HG03378 (cell line): Measurements from ENCODE around the gene ST6GALNAC4.

ENCODE experiments used
- ATAC-seq: cut with Tn5 transposase; IDR thresholded peaks from one replicate; pipeline ENCODE4 v1.9.1; 2021; ENCODE audit warnings: mild to moderate bottlenecking, moderate library complexity; ENCODE audit not compliant: unreplicated experiment

Gene ST6GALNAC4

DNA sequence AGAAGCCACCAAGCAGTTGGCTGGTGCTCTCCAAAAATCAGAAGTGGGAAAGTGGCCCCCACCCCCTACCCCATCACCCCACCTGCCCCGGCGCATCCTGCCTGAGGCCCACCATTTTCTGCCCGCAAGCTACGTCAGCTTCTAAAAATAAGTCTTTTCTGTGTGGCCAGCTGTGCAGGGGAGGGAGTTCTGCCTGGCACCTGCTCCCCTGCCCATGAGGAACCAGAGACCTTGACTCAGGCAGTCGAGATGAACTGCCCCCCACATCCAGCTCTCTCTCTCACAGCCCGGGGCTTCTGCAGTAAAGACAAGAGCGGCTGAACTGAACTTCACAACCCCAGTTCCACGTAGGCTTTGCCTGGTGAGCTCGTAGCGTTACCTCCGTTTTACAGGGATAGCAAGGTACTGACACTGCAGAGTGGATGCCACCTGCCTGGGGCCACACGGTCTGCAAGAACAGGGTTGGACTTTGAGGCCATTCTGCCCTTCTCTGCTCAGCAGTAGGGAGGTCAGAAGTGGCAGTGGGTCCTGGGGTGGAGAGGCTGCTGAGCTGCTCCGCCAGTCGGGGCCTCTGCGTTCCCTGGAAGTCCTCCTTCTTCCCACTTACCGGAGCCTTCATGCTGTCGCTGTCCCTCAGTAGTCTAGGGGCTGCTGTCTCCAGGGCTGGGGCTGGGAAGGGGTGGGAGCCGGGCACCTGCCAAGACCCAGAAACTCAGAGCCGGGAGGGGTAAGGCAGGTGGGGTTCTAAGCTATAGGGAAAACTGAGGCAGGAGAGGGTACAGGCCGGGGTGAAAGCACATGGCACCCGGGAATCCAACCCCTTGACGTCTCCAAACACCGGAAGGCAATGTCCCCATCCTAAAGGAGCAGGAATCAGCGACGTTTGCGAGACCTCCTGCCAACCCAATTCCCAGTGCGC lies 781 bp downstream of the ST6GALNAC4 start:
- no peak for ATAC-seq

GRCh38 chr9:127915325-127915752 lies 1.5 kb downstream of the ST6GALNAC4 start:
- ATAC-seq = no peak

DNA sequence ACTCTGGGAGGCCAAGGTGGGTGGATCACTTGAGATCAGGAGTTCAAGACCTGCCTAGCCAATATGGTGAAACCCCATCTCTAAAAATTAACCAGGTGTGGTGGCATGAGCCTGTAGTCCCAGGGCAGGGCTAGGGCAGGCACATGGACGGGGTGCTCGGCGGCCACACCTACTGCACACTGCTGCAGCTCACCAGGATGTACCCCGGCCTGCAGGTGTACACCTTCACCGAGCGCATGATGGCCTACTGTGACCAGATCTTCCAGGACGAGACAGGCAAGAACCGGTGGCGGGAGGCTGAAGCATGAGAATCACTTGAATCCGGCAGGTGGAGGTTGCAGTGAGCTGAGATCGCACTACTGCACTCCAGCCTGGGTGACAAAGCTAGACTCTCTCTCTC lies 3.2 kb downstream of the ST6GALNAC4 start:
- ATAC-seq = no peak

DNA sequence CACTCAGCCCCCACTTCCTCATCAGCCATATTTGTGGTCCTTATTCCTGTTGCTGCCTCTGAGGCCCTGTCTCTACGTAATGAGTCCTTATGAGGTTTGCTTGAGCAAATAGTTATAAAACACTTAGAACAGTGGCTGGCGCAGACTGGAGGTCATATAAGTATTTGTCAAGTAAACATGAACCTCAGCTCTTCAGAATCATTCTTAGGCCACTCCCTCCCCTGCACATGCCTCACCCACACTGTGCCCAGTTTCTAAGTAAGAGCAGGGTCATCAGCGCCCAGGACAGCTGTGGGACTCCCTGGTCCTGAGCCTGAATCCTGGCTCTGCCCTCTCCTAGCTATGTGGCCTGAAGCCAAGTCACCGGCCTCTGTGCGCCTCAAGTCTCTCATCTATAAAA lies 4.0 kb downstream of the ST6GALNAC4 start:
- no peak for ATAC-seq

GRCh38 chr9:127912296-127912695 lies 4.5 kb downstream of the ST6GALNAC4 start:
- no peak for ATAC-seq

DNA sequence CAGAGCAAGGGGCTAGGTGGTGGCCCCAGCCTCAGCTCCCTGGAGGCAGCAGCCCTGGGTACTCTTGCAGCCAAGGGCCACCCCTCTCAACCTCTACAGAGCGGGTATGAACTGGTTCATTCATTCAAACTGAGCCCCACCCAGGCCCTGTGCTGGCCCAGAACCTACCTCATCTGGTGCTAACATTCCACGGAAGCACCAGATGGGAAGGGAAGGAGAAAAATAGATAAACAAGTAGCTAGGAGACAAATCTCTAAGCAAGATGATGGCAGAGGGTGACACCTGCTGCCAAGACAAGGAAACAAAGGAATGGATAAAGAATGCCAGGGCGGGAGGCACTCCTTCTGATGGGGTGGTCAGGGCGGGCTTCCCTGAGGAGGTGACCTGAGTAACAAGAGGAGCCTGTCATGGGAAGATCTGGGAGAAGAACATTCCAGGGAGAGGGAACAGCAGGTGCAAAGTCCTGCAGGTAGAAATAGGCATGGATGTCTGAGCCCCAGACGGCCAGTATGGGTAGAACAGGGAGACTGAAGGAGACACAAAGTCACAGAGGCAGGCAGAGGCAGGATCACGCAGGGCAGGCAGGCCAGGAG lies 6.1 kb downstream of the ST6GALNAC4 start:
- no peak for ATAC-seq

DNA sequence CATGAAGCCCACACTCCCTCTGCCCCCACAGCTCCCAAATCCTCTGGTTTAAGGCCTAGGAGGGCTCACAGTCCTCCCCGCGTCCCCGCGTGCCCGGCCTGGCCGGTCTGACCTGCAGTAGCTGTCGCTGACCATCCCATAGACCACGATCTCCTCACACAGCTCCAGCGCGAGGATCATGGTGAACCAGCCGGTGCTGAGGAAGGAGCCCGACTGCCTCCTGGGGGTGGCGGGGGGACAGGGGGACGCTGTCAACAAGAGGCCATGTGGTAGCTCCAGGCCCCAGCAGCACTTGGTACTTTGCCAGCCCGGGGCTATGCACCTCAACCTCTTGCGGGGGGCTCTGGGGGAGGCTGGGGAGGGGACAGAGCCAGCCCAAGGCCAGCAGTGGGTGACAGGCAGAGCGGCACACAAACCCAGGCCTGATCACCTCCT lies 7.0 kb downstream of the ST6GALNAC4 start:
- no peak for ATAC-seq

DNA sequence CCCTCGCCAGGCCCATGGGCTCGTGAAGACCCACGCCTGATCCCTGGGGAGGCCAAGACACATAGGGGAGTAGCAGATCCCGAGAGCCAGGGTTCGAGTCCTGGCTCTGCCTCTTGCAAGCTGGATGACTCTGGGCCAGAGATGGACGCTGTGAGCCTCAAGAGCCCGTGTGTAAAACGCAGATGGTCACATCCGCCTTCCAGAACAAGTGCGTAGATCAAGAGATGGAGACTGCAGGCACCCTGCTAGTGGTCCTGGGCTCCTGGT lies 8.2 kb downstream of the ST6GALNAC4 start:
- no peak for ATAC-seq

GRCh38 chr9:127907867-127908659 lies 8.8 kb downstream of the ST6GALNAC4 start:
- no peak for ATAC-seq

DNA sequence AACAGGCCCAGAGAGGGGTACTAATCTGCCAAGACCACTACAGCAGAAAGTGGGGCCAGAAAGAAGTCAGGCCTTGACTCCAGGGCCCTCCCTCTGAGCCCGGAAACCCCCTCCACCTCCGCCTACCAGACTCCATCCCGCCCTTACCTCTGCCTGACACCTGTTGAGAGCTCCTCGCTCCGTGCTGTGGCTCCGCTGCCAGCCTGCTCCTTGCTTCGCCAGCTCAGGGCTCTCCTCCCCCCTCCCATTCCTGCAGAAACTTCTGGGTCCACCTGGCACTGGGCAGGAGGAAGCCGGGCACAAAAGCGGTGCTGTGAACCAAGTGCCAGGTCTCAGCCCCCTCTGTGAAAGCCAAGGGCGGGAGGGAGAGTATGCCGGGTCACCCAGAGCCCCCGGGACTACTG lies 11.1 kb downstream of the ST6GALNAC4 start:
- ATAC-seq = no peak

GRCh38 chr9:127905004-127905728 lies 11.7 kb downstream of the ST6GALNAC4 start:
- ATAC-seq = no peak

GRCh38 chr9:127904561-127905003 lies 12.3 kb downstream of the ST6GALNAC4 start:
- no peak for ATAC-seq

GRCh38 chr9:127903557-127904475 lies 13.0 kb downstream of the ST6GALNAC4 start:
- no peak for ATAC-seq

- no peak for ATAC-seq
Measured at GRCh38 chr9:127899128-127899943, 17.5 kb downstream of the ST6GALNAC4 start, which contains the start of gene ST6GALNAC6. TSS of gene ST6GALNAC6 (minus strand) at chr9:127899603. CDS start at chr9:127897981, 1,622 bp downstream.

- no peak for ATAC-seq
Measured at GRCh38 chr9:127898433-127899127, 18.3 kb downstream of the ST6GALNAC4 start.

DNA sequence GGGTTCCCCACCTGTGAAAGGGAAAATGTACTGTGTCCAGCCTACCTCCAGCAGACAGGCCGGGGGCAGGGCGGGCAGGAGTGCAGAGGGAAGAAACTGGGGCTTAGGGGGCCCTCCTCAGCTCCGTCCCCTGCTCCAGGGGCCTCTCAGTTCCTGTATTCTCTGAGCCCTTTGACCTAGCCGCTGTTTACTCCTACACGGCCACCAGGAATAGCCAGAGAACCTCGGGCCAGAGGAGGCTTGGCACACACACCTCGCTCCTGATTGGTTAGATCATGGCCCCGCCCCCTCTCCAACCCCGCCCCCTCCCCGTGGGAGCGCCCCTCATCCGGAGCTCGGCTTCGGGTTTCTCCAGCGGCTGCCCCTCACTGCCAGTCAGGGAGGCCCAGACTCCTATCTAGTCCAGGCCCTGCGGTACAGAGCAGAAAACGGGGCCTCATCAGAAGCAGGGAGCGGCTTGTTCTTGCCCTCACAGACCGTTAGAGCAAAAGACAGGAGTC lies 19.6 kb downstream of the ST6GALNAC4 start:
- no peak for ATAC-seq

DNA sequence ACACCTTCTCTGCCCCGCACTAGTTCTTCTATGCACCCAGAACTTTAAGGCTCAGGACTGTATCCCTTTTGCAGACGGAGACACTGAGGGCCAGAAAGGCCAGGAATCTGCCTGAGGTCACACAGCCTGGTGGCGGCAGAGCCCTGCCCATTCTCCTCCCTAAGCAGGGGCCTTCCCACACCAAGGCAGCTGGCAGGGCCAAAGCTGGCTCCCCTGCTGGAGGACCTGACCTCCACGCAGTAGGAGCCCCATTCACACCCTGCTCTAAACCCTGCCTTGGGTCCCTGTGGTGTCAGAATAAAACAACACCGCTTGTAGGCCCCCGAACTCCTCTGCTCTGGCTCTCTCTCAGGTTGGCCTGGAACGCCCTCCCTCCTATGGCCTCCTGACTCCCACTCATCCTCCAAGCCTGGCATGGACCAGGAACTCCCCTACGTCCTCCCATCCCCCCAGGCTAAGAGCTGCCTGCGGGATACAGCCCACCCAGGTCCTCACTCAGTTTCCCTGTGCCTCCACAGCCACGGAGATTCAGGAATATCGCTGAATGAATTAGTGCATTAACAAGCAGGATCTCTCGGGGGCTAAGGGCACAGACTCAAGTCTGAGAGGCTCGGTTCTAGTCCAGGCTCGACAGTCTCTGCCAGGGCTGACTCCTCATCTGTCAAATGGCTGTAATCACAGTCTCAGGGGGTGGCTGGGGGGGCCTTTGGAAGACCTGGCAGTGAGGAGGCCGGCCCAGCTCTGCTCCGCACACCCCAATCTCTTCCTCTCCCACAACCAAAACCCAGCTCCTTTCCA lies 20.2 kb downstream of the ST6GALNAC4 start:
- no peak for ATAC-seq
